GM12891 (cell line): Measurements from ENCODE around the gene TASOR.

ENCODE experiments used
- DNase-seq: peaks from one replicate; pipeline ENCODE4 v3.0.0; 2011; ENCODE audit warnings: low spot score; ENCODE audit not compliant: insufficient read length
- FAIRE-seq: peaks from 2 replicates; lab custom pipeline; 2011; peaks lifted over from hg19 to GRCh38; lab: Jason Lieb, UNC
- PAX5 ChIP-seq: IDR thresholded peaks from 2 replicates; pipeline ENCODE4 v1.6.1; 2011; ENCODE audit warnings: low read length, moderate library complexity, mild to moderate bottlenecking; ENCODE audit not compliant: insufficient read depth, severe bottlenecking
- POLR2A ChIP-seq: IDR thresholded peaks from 2 replicates; pipeline ENCODE4 v1.6.1; 2011; ENCODE audit warnings: low read depth, low read length, control low read depth
- POLR2AphosphoS5 ChIP-seq: IDR thresholded peaks from 2 replicates; pipeline ENCODE4 v1.6.1; 2011; ENCODE audit warnings: low read depth, low read length, control low read depth
- POU2F2 ChIP-seq: IDR thresholded peaks from 2 replicates; pipeline ENCODE4 v1.6.1; 2011; ENCODE audit warnings: low read depth, mild to moderate bottlenecking, control low read depth, low read length, moderate library complexity
- SPI1 ChIP-seq: IDR thresholded peaks from 2 replicates; pipeline ENCODE4 v1.6.1; 2011; ENCODE audit warnings: low read depth, low read length, control low read depth
- TAF1 ChIP-seq: IDR thresholded peaks from 2 replicates; pipeline ENCODE4 v1.6.1; 2011; ENCODE audit warnings: low read depth, low read length, control low read depth

TASOR gene

DNA sequence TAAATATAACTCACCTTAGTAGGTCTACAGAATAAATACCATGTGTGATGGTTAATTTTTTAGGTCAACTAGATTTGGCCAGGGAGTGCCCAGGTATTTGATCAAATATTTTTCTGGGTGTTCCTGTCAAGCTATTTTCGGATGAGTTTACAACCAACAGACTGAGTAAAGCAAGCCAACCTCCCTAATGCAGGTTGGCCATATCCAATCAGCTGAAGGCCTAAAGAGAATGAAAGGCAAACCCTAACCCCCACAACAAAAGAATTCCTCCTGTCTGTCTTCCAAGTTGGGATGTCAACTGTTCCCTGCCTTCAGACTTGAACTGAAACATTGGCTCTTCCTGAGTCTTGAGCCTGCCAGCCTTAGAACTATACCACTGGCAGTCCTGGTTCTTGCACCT lies 28.6 kb downstream of the TASOR start:
- FAIRE-seq = no peak
- DNase-seq = no peak
- no peak for TF ChIP-seq POLR2AphosphoS5
- no peak for TF ChIP-seq TAF1
- no peak for TF ChIP-seq SPI1
- no peak for TF ChIP-seq POLR2A
- no peak for TF ChIP-seq POU2F2
- no peak for TF ChIP-seq PAX5

DNA sequence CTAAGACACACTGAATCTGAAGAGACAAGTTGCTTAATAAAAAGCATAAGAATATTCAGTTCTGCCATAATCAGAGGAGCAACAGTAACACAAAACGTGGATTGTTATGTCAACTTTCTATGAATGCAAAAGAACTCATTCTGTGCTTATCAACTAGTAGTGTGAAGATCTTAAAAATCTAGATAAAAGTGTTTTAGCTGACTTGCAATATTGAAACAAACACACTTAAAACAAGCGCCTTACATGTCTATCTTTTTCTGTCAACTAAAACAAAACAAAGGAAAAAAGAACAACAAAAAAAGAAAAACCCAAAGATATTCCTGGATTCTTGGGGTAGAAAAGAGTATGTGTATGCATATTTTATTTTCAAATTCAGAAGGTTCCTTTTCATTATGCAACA lies 37.7 kb downstream of the TASOR start:
- FAIRE-seq = no peak
- no peak for TF ChIP-seq POLR2AphosphoS5

DNA sequence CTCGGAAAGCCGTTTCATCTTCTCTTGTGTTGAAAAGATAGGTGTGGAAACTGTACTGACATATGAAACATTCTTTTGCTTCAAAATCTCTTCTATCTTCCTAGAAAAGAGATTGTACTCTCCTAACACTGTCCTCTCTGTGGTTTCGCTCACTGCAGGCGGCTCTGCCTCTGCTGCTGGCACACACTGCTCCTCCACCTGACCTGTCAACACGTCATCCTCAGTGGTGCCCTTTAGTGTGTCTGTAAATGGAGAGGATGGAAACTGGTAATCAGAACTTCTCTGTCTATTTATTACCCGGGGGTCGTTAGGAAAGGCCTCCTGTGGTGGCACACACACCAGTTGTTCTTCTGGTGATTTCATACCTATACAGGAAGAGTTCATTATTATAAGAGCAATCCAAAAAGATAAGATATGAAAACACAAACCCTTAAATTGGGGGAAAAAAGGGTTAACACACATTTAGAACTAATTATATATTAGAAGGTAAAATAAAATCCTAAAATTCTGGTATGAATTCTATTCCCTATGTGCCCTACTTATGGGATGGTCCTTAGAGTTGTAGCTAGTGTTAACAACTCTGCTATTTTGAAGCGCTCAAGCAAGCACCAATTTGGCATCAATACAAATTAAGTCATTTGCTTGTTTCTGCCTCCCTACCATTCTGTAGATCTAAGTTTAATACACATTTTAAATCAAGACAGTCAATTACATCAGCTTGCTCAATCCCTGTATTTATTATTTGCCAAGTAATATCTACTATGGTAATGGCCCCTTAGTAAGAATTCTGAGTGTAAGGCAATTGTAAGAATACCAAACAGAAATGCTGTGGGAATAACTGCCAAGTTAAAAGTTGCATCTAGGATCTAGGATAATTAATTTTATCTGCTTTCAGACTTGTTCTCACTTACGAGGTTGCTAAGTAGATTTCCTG lies 49.2 kb downstream of the TASOR start:
- FAIRE-seq (no peak), DNase-seq (no peak)
- TF ChIP-seq TAF1 = no peak
- TF ChIP-seq POU2F2 = no peak
- TF ChIP-seq POLR2AphosphoS5 = no peak
- TF ChIP-seq POLR2A = no peak
- no peak for TF ChIP-seq SPI1
- TF ChIP-seq PAX5 = no peak

More for the DNA sequence above, 37.7 kb downstream of the TASOR start:
- no peak for DNase-seq
